GM21528 (cell line): ENCODE data around the gene EPHB2.
"Not testable (repeated sequence)": the region's sequence is repeated elsewhere in the genome, so short reads cannot be mapped to it uniquely, and the experiment has no call there.

Experiments
- ATAC-seq: cut with Tn5 transposase; IDR thresholded peaks from one replicate; pipeline ENCODE4 v1.9.1; 2021; ENCODE audit warnings: mild to moderate bottlenecking, moderate library complexity; ENCODE audit not compliant: unreplicated experiment, low FRiP score

The EPHB2 gene

DNA sequence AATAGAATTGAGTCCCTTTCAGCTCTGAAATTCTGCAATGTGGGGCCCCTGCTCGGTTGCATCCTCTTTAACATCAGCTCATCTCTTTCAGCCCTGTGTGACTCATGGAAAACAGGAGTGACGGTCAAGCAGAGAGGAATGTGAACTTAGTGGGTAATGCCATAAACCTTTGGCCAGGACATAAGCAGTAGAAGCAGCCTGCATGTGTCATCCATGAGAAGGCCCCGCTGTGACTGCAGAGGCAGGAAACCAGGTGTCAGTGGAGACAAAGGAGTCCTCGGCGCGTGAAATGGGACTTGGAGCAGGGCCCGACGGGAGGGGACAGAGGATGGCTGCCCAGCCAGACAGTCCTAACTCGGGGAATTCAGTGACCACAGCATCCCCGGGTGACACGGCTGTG, 21.1 kb upstream of the EPHB2 start:
- no peak for ATAC-seq

DNA sequence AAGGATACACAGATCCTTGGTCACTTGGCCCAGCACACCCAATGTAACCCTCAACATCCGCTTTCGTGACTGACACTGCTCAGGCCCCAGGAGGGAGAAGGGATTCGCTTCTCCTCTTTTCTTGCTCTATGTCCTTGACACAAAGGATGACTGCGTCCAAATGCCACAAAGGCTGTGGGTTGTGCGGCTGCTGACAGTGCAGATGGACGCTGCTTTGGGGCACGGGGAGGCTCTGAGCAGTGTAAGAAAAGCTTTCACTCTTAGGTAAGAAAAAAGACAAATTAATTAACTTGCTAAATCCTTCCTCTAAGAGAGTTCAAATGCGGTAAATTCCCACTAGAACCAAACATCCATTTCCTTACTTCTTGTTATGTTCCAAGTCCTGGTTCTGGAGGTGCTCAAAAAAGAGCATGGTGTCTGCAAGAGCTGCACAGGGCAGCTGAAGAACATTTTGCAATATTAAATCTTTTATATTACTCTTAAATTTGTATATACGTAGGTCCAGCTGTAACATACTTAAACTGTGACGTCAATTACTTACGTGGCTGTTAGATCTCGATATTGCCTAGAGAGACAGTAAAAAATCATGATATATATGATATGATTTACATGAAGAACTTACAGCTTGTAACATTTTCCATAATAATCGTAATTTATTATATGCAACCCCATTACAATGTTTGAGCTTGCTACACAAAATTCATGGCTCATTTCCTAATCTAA, 19.4 kb upstream of the EPHB2 start:
- ATAC-seq: no peak

DNA sequence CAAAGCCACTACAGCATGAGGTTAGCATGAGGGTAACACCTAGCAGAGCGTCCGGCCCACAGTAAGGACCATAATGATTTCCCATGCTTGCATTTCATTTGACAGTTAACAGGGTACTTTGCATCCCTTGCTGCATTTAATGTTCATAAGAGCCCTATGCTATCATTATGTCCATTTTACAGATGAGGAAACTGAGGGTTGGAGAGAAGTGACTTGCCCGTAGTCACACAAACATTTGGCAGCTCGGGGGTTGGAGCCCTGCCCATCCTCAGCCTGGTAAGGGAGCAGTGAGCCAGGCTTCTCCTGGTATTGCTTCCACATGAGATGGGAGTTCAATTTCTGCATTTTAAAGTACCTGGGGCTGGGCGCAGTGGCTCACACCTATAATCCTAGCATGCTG, 16.5 kb upstream of the EPHB2 start:
- no peak for ATAC-seq

DNA sequence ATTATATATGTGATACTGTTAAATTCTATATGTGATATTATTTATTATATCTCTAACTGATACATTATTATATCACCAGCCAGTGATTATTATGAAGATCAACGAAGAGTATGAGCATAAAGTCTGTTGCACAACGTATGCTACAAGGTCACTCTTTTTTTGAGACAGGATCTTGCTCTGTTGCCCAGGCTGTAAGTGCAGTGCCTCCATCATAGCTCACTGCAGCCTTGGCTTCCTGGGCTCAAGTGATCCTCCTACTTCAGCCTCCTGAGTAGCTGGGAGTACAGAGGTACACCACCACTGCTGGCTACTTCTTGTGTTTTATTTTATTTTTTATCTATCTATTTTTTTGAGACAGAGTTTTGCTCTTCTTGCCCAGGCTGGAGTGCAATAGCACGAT, 14.0 kb upstream of the EPHB2 start:
- ATAC-seq: no peak

DNA sequence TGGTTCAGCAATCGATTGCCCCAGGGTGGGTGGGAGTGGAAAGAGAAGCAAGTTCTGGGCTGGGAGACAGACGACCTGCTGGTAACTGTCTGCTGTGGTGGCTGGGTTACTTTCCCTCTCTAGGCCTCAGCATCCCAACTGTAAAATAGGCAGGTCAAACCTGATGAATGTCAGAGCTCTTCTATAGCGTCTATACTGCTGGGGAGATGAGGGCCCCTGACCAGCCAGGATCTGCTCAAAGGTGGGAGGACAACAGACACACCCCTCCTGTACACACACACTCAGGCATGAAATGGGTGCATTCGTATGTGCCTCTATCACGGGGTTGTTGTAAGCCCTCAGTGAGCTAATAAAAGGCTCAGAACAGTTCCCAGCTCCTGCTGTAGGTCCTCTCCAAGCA, 12.7 kb upstream of the EPHB2 start:
- ATAC-seq: no peak

DNA sequence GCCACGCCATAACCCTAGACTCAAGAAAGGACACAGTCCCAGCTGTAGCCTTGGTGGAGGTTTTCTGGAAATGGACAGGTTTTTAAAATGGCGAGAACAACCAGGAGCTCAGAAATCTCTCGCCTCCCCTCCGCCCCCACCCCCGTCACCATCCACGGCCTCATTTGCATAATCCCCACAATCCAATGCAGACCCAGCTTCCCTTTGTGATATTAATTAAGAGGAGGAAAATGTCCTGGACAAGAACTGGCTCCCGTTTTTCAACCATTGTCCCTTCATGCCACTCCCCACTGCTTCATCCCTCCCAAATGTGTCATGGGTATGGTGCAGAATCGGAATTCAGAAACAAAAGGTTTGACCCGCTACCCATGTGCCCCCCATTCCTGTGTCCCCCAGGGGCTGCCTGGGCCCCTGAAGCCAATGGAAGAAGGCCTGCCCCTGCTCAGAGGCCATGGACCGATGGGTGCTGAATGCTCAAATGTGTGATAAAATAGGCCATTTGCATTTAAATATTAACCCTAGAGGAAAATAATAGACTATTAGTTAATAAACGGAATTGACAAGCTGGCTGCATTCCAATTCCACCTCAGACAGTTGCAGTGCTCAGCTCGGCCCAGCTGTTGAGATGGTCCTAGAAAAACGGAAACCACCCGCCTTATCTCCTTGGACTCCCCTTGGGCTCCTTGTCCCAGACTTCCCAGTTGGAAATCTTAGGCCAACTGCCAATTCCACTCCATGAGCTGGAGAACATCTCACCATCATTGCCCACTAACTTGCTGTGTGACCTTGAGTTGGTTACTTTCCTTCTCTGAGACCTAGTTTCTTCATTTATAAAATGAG, 10.7 kb upstream of the EPHB2 start:
- ATAC-seq: no peak

DNA sequence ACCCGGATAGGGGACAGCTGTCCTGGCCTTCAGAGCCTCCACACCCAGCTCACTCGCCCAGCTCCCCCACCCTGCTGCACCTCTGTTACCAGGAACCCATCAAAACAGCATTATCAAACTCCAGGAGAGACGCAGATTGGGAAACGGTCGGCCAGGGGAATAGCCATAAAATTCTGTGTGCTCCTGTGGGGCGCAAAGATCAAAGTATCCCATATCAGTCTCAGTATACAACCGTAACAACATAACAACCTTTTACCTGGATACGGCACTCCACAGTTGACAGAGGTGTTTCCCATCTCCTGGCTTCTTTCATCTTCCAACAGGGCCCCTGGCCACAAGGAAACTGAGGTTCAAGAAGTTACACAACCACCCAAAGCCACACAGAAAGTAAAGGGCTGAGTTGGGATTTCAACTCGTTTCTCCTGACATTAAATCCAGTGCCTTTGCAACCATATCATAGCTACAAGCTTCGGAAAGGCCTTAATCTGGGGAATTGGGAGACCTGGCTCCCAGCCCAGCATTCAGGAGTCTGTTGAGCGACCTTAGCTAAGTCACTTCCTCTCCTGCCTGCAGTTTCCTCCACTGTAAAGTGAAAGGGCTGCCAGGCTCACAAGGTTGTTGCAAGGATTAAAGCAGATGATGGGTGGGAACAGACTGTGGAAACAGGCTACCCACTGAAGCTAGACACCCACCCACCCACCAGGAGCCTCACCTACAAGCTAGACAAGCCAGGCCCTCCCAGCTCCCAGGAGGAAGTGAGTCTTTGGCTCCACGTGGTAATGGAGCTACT, 8.1 kb upstream of the EPHB2 start:
- no peak for ATAC-seq

DNA sequence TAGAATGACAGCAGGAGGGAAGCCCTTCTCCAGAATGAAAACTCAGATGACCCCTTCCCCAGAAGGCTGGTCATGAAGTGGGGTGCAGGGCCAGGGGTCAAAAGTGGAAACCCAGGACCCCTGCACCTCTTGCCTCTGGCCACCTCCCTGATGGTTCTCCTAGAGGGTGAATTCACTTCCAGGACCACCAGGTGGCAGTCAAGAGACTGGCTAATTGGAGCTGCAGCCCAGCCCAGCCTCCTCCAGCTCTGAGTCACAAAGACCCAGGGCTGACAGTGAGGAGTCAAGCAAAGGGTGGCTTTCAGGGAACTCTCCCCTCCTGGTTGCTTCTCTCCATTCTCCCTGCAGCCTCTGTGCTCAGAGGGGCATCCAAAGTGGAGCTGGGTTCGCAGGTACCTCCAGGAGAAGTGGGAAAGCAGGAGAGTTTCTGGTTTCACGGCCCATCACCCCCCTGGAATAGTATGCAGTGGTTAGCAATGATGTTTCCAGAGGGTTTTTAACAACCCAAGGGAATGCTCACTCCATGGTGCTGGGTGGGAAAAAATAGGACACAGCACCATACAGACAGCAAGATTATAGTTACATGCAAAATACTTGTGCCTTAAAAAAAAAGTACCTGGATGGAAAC, 6.1 kb upstream of the EPHB2 start:
- no peak for ATAC-seq

DNA sequence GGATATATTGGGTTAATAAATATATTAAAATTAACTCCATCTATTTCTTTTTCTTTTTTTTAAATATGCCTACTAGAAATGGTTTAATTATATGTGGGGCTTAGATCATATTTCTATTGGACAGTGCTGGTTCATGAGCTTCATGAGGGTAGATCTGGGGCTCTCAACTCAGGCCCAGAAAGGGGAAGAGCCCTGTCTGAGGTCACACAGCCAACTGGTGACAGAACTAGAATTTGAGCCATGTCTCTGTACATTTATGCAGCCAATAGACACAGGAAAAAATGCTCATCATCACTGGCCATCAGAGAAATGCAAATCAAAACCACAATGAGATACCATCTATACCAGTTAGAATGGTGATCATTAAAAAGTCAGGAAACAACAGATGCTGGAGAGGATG, 5.1 kb upstream of the EPHB2 start:
- ATAC-seq: no peak

DNA sequence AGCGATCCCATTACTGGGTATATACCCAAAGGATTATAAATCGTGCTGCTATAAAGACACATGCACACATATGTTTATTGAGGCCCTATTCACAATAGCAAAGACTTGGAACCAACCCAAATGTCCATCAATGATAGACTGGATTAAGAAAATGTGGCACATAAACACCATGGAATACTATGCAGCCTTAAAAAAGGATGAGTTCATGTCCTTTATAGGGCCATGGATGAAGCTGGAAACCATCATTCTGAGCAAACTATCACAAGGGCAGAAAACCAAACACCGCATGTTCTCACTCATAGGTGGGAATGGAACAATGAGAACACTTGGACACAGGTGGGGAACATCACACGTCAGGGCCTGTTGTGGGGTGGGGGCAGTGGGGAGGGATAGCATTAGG, 4.5 kb upstream of the EPHB2 start:
- not testable (repeated sequence) for ATAC-seq

DNA sequence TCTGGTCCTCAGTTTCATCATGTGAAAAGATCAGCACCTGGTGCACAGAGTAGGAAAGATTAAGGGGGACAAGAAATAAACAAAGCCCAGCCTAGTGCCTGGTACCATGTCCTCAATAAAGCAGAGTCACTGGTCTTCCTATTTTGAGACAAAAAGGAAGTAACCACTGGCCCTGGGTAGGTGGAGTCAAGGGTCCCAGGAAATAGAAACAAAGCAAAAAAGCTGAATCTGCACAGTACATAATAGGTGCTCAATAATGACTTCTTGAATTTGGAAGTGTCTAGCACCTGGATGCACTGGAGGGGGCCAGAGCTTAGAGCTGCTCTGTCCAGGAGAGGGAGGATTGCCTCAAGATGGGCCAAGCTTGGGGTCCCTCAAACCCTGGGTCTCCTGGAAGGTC, 1.9 kb upstream of the EPHB2 start:
- ATAC-seq: no peak

DNA sequence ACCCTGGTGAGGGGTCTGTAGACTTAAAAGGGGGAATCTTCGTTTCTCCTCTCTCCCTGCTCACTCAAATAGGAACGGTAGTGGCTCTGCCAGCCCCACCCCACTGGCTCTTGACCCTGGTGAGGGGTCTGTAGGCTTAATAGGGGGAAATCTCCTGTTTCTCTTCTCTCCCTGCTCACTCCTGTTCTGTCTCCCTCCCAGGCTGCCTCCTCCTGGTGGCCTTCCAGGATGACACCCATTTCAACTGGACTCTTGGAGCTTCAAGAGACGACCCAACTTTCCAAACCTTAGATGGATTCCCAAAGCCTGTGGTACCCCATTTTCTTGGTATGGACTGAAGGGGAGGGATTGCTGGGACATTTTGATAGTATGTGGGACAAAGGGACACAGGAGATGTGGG, 1.4 kb upstream of the EPHB2 start:
- ATAC-seq: no peak

DNA sequence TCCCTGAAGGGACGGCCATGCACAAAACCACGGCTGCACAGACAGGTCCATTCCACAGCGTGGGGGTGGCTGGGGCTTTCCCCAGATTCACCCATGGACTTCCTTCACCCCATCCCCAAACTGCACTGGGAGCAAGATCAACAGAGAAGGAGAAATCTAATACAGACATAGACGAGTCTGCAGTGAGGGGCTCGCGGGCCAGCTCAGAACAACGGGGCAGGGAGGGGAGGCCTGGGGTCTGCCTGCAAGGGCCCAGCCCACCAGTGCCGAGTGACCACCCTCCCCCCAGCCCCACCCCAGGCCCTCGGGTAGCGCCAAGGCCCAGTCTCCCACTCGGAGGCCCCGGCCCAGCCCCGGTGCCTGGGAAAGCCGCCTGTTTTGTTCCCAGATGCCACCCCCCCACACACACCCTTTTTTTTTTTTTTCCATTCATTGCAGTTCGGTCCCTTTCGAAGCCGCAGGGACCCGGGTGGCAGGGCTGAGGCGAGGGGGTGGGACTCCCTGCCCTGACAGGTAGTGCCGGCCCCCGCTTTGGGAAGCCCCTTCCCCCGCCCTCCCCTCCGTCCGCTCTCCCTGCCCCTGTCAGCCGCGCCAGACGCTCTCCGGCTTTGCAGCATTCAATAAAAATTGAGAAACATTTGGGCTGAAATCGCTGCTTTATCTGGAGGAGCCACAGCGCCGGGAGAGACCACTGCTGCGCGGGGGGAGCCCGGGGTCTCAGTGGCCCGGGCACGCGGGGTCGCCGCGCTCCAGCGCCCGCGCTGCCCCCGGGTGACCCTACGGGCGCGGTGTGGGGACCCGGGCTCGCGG, 543 bp upstream of the EPHB2 start:
- ATAC-seq: no peak

DNA sequence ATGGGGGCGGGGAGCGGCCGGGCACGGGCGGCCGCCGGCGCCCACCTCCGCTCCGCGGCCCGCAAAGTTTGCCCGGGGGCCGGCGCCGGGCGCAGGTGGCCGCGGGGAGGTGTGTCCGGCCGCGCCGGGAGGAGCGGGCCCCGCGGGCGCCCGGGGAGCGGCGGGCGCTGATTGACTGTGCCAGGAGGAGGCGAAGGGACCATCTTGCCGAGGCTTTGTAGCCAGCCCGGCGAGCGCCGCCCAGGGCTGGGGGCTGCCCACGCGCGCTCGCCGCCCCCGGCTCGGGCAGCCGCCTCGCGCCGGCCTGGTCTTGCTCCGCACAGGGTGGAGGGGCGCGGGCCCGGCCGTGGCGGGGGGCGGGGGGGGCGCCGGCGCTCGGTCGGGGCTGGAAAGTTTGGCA, 432 bp downstream of the EPHB2 start:
- ATAC-seq: no peak

DNA sequence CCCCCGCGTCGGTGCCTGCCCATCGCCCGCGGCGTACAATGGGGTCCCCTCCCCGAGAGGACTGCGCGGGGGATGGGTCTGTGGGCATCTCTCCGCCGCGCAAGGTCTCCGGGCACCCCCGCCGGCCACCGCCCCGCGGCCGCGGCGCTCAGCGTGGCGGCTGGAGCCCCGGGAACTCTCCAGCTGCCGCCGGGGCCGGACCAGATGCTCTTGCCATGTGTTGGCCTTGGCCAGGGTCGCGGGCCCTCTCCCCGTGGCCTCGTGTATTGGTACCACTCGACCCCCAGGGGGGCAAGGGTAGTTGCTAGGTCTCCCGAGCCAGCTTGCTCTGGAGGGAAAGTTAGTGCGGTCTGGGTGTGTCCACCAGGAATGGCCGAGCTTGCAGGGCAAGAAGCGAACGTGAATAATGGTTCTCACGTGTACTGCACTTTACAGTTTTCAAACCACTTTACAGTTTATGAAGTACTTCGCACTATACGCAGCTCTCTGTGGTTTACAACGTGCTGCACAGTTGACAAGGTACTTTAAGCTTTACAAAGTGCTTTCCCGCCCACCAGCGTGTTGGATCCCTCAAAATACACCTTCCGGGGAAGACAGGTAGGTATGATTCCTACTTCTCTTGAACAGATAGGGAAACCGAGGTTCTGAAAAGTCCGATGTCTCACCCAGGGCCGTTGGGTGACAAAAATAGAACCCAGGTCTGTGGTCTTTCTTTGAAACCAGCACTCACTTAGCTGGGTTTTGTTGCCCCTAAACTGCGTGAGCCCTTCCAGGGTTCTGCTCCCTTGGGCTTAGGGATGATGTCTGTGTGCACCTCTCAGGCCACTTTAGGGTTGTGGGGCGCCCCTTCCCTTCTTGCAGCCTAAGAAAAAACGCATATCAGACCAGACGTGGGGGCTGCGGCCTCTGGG, 1.2 kb downstream of the EPHB2 start:
- no peak for ATAC-seq

DNA sequence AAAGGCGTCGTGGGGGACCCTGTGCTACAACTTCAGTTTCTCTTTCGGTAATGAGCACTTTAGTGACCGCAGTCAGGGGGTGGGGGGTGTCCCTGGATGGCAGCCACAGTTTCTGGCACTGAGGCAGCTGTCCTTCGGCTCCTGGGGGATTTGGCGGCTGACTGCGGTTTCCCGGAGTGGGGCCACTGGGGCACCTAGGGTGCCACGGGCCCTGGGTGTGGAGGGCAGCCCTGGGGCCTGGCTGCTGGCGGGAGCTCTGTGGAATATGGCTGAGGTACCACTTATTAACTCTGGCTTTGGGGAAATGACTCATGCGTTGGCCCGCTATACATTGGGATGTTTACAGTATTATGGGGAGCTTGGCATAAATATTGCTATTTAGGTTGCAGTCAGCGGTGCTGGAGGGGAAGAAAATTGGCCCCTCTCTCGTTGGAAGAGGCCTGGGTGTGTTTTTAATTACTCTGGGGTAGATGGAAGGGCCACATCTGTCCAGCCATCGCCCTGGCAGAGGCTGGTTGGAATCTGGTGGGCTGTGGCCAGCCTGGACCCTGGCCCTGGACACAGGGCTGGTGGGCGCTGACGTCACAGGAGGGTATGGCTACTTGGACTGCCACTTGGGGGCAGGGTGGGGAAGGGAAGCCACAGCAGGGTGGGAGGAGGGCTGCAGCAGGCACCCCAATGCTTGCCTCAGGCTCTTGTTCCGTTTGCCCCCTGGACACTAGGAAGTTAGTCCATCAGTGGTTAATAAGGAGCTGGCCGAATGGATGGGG, 2.0 kb downstream of the EPHB2 start:
- no peak for ATAC-seq

DNA sequence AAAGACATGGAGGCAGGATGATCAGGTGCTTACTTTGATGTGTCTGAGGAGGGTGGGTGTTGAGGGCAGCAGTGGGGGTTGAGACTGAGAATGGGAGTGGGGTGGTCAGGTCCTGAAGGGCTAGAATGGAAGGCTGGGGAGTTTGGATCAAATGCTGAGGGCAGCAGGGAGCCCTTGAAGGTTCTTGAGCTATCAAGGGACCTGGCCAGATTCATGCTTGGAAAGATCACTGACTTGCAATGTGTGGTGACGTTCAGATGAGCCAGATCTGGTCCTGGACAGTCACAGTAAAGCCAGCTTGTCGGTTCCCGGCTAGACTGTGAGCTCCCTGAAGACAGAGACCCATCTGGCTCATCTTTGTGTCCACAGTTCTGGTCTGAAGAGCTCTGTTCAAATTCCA, 3.8 kb downstream of the EPHB2 start:
- no peak for ATAC-seq

DNA sequence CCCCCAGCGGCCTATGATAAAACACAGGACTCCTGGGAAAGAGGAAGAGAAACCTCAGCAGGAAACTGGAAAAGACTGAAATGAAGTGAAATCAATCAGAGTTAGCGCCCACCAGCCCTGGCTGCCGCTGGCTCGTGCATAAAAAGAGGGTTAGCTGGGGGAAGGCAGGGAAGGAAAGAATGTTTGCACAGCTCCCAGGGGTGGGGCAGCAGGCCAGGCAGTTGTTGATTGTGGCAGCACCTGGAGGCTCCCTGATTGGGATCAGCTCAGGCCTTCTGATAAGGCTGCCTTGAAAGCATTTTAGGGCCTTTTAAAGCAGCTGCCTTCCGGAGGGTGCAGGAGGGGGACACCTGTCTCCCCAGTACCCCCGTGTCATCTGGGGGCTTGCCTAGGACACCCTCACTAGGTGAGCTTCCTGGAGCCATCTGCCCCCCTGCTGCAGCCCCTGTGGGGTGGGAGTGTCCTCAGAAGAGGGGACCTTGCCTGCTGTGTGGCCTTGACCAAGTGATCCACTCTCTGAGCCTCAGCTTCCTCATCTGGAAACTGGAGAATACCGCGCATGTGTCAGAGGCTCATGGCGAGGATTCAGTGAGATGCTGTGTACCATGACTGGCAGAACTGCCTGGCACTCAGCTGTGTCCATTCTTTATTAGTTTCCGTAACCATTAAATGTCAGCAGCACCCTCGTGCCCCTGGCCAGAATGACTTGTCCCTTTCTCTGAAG, 6.6 kb downstream of the EPHB2 start:
- ATAC-seq: no peak
